ENCODE measurements around the gene HES7. TPM values are rescaled to one million over a fixed set of nuclear protein-coding genes. Genes with fewer than 3 reads are reported as not detected.

The HES7 gene
- total and polyA plus RNA-seq, 9 of the 15 experiments (the other 6 are each of a cell fraction or from before 2014, with no cell fraction given) = 0.03 to 1.7 (median 0.14) TPM; not detected in 1

DNA sequence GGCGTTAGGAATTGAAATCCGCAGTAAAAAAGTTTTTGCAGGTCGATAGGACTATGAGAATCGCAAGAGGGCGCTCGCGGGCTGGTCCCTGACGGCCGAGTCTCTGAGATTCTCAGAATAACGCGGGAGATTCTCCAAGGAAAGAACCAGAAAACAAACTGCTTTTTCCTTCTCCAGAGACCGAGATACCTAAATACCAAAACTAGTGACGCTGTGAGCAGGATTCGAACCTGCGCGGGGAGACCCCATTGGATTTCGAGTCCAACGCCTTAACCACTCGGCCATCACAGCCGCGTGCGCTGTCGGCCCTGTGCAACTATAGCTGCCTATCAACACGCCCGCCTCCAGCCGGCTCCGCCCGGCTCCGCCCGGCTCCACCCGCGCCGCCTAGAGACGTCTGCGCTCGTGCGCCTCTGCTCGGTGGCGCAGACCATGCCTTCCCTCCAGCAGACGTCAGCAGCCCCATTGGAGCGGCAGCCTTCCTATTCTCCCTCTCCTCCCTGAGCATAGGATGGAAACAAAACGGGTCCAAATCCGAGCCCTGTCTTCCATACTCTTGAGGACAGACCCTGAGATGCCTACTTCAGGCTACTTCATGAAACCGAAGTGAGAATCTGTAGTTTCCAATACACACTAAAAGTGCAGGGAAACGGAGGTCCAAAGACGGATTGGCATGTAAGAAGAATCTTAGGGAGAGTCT lies 14.9 kb upstream of the HES7 start (continued):
- TF ChIP-seq, protein P1, sequence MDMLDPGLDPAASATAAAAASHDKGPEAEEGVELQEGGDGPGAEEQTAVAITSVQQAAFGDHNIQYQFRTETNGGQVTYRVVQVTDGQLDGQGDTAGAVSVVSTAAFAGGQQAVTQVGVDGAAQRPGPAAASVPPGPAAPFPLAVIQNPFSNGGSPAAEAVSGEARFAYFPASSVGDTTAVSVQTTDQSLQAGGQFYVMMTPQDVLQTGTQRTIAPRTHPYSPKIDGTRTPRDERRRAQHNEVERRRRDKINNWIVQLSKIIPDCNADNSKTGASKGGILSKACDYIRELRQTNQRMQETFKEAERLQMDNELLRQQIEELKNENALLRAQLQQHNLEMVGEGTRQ (CRISPR knock-in tag; IDR thresholded peaks at IDR 0.05) = no peak
- 0 out of 2 replicates have a peak, but pooled peaks have one; percentile 23 for TF ChIP-seq MTA3 (IDR thresholded peaks at IDR 0.05; ENCODE audit: borderline replicate concordance)
- no peak for TF ChIP-seq PHB (CRISPR knock-in tag; IDR thresholded peaks at IDR 0.05)
- 0 out of 4 replicates have a peak, but pooled peaks of 1 of the 2 experiments have one; percentile 41 for TF ChIP-seq KDM4B (IDR thresholded peaks at IDR 0.05; ENCODE audit: borderline replicate concordance in 2 of 2, low read depth in 1 of 2)
- TF ChIP-seq ZNF311 (CRISPR knock-in tag; IDR thresholded peaks at IDR 0.05) = no peak
- 0 out of 4 replicates have a peak, but pooled peaks of 1 of the 2 experiments have one; percentile 32 for TF ChIP-seq ARNT (IDR thresholded peaks at IDR 0.05)
- TF ChIP-seq, protein P2, sequence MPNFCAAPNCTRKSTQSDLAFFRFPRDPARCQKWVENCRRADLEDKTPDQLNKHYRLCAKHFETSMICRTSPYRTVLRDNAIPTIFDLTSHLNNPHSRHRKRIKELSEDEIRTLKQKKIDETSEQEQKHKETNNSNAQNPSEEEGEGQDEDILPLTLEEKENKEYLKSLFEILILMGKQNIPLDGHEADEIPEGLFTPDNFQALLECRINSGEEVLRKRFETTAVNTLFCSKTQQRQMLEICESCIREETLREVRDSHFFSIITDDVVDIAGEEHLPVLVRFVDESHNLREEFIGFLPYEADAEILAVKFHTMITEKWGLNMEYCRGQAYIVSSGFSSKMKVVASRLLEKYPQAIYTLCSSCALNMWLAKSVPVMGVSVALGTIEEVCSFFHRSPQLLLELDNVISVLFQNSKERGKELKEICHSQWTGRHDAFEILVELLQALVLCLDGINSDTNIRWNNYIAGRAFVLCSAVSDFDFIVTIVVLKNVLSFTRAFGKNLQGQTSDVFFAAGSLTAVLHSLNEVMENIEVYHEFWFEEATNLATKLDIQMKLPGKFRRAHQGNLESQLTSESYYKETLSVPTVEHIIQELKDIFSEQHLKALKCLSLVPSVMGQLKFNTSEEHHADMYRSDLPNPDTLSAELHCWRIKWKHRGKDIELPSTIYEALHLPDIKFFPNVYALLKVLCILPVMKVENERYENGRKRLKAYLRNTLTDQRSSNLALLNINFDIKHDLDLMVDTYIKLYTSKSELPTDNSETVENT (CRISPR knock-in tag; IDR thresholded peaks at IDR 0.05) = 0 out of 2 replicates have a peak, but pooled peaks have one; percentile 18
- TF ChIP-seq FOXA3 (CRISPR knock-in tag; conservative IDR thresholded peaks at IDR 0.05 in 1 of 2, IDR thresholded peaks at IDR 0.05 in 1 of 2) = no peak
- no peak for TF ChIP-seq ZNF253 (CRISPR knock-in tag; conservative IDR thresholded peaks at IDR 0.05)
- peak; percentile 63 for TF ChIP-seq NFIC (IDR thresholded peaks at IDR 0.05)
- TF ChIP-seq, protein P3, sequence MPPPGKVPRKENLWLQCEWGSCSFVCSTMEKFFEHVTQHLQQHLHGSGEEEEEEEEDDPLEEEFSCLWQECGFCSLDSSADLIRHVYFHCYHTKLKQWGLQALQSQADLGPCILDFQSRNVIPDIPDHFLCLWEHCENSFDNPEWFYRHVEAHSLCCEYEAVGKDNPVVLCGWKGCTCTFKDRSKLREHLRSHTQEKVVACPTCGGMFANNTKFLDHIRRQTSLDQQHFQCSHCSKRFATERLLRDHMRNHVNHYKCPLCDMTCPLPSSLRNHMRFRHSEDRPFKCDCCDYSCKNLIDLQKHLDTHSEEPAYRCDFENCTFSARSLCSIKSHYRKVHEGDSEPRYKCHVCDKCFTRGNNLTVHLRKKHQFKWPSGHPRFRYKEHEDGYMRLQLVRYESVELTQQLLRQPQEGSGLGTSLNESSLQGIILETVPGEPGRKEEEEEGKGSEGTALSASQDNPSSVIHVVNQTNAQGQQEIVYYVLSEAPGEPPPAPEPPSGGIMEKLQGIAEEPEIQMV (tag; conservative IDR thresholded peaks at IDR 0.05; ENCODE audit: low read depth) = no peak
- peak; percentile 23; the same call in 1 of the 2 replicates for TF ChIP-seq PHF21A (IDR thresholded peaks at IDR 0.05; ENCODE audit: borderline replicate concordance, low read depth)
- TF ChIP-seq, protein P4, sequence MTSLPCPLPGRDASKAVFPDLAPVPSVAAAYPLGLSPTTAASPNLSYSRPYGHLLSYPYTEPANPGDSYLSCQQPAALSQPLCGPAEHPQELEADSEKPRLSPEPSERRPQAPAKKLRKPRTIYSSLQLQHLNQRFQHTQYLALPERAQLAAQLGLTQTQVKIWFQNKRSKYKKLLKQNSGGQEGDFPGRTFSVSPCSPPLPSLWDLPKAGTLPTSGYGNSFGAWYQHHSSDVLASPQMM (CRISPR knock-in tag; IDR thresholded peaks at IDR 0.05) = no peak
- no peak for TF ChIP-seq RBM15 (IDR thresholded peaks at IDR 0.05; ENCODE audit: insufficient read depth, low read length)
- TF ChIP-seq PRMT5 (CRISPR knock-in tag; IDR thresholded peaks at IDR 0.05) = no peak
- TF ChIP-seq LARP7 (IDR thresholded peaks at IDR 0.05) = no peak
- TF ChIP-seq L3MBTL2 (IDR thresholded peaks at IDR 0.05) = peak; percentile 75; the same call in 1 of the 2 replicates
- TF ChIP-seq, protein P5, sequence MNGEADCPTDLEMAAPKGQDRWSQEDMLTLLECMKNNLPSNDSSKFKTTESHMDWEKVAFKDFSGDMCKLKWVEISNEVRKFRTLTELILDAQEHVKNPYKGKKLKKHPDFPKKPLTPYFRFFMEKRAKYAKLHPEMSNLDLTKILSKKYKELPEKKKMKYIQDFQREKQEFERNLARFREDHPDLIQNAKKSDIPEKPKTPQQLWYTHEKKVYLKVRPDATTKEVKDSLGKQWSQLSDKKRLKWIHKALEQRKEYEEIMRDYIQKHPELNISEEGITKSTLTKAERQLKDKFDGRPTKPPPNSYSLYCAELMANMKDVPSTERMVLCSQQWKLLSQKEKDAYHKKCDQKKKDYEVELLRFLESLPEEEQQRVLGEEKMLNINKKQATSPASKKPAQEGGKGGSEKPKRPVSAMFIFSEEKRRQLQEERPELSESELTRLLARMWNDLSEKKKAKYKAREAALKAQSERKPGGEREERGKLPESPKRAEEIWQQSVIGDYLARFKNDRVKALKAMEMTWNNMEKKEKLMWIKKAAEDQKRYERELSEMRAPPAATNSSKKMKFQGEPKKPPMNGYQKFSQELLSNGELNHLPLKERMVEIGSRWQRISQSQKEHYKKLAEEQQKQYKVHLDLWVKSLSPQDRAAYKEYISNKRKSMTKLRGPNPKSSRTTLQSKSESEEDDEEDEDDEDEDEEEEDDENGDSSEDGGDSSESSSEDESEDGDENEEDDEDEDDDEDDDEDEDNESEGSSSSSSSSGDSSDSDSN (IDR thresholded peaks at IDR 0.05; ENCODE audit: borderline replicate concordance in 1 of 2, low read depth in 2 of 2, low read length in 2 of 2) = 0 out of 4 replicates have a peak, but pooled peaks of 1 of the 2 experiments have one; percentile 35
- no peak; the same call in 1 of the 2 replicates for TF ChIP-seq GATAD2B (IDR thresholded peaks at IDR 0.05; ENCODE audit: borderline replicate concordance)
- TF ChIP-seq TBP (optimal IDR thresholded peaks at IDR 0.05; ENCODE audit: low read depth, low read length) = peak; percentile 99

Measured in K562 (cell line).